ENCODE data around the gene PRSS36.
A peak's percentile ranks its signal among the peaks of the same experiment; 100 is the strongest.

Gene PRSS36

DNA sequence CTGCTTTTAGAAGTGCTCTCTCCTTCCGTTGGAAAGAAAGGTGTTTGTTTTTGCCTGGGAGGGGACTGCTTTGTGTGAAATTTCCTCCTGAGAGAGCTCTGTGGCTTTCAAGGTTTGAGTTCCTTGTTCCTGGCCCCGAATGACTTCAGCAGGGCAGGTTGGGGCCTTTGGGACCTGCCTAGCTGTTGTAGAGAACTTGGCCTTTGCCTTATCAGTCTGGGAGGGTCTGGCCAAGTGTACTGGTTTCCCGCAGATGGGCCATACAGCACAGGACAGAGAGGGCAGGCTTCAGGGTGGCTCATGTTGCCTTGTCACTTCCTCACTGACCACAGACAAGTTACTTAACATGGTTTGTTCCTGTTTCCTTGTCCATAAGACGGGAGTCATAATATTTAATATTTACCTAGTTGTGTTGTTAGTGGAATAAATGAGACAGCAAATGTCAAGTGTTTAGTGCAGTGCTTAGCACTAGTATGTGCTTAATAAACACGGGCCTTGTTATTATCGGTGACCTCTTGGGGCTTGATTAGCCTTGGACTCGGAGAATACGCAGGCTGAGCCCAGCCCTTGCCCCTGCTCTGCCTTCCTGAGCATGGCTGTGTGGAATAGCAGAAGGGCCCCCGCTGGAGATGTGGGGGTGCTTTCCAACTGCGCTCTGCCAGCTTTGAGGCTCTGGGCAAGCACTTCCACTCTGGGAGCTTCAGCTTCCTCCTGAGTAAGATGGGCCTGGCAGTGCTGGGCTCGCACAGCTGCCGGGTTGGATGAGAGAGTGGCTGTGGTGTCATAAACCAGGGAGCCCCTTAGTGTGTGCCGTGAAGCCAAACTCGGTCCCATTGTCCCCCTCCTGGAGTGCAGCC is 20.9 kb downstream of the PRSS36 start:
- no peak overlapping the region for H3K4me3 ChIP-seq (ENCODE audit: low read depth, low read length)

DNA sequence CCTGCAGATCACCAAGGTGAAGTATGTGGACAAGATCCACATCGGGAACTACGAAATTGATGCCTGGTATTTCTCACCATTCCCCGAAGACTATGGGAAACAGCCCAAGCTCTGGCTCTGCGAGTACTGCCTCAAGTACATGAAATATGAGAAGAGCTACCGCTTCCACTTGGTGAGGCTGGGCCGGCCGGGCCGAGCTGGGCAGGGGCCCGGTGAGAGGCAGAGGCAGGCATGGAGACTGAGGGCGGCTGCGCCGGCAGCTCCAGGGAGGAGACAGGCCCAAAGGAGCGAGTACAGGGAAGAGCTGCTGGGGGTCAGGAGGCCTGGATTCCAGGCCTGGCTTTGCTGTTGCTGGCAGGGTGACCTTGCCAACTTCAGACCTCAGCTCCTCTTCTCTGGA is 22.7 kb downstream of the PRSS36 start:
- H3K4me3 ChIP-seq (ENCODE audit: low read depth, low read length) = no peak overlapping the region

DNA sequence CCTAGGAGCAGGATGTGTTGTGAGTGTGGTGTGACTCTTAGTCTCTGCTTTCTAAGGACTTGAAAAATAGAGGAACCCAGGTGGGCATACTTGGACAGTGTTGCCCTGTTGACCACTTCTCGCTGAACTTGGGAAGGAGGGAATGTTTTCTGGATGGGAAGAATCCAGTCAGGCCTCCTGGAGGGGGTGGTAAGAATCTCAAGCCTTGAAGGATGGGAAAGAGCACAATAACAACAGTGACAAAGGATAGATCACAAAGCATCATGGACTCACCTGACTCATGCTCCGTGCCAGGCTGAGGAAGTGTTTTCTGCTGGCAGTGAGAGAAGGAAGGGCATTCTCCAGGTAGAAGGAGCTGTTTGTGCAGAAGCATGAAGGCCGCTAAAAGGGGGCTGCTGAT is 24.0 kb downstream of the PRSS36 start:
- no peak overlapping the region for H3K4me3 ChIP-seq (ENCODE audit: low read depth, low read length)

DNA sequence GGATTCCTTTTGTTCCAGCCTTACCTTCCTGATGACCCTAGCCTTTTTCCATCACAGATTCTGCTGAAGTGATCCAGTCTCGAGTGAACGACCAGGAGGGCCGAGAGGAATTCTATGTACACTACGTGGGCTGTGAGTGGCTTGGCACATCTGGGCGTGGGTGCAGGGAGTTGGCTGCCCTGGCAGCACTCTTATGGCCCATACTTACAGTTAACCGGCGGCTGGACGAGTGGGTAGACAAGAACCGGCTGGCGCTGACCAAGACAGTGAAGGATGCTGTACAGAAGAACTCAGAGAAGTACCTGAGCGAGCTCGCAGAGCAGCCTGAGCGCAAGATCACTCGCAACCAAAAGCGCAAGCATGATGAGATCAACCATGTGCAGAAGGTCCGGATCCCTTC is 29.7 kb downstream of the PRSS36 start:
- H3K4me3 ChIP-seq (ENCODE audit: low read depth, low read length) = no peak overlapping the region

DNA sequence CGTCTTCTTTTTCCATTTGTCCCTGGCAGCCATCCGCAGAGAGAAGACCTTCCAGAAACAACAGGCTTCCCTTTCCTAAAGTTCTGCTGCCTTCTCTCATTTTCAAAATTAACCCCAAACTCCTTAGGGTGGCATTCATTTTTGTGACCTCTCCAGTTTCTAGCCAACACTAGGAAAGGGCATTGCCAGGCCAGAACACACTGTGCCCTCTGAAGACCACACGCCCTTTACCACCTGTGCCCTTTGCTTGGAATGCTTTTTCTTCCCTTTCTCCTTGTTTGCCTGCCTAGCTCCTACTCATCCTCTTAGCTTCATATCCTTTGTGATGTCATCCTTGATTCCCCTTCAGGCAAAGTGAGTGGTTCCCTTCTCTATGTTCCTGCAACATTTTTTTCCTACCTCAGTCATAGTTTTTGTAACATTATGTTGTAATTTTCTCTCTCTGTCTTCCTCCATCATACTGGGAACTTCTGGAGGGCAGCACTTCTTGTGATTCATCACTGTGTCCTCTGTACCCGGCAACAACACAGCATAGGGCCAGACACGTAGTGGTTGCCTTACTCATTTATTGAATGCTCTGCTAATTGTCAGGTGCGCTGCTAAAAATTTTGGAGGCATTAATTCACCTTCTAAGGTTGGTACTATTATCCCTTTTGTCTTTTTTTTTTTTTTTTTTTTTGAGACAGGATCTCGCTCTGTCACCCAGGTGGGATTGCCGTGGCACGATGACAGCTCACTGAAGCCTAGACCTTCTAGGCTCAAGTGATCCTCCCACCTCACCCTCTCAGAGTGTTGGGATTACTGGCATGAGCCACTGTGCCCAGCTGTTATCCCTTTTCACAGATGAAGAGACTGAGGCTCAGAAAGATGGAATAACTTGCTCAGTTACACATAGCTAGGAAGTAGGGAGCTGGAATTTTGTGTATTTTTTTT is 31.4 kb downstream of the PRSS36 start:
- peak overlapping the region; percentile 52 for H3K4me3 ChIP-seq (ENCODE audit: low read depth, low read length)

DNA sequence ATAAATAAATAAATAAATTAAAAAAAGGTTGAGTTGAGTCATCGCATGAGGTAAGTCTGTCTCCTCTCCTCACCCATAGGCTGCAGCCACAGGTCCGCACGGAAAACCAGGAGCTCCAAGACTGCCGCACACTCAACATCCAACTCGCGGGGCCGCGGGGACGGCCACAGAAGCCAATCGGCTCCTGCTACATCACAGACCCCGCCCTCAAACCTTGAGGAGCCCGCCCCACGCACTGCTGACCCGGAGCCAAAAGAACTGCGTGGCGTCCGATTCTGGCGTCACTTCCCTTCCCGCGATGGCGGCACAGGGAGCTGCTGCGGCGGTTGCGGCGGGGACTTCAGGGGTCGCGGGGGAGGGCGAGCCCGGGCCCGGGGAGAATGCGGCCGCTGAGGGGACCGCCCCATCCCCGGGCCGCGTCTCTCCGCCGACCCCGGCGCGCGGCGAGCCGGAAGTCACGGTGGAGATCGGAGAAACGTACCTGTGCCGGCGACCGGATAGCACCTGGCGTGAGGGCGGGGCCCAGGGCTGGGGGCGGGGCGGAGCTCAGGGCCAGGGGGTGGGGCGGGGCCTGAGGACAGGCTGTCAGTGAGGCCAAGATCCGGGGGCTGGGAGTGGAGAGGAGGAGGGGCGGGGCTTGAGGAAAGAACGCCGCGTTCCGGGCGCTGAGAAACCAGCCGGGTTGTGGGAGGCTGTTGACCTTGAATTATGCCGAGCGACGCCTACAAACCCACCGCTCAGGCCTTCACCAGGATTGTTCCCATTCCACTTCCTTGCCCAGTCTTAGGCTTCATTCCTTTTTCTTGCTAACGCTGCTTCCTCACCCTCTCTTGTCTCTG is 32.3 kb downstream of the PRSS36 start, which contains the start of gene KAT8:
Gene KAT8 (plus strand): TSS at position 281 of the 839 bp plus-strand sequence. CDS start 18 bp downstream, at position 299.
- peak within 1 kb of the TSS; percentile 53 for H3K4me3 ChIP-seq (ENCODE audit: low read depth, low read length)

DNA sequence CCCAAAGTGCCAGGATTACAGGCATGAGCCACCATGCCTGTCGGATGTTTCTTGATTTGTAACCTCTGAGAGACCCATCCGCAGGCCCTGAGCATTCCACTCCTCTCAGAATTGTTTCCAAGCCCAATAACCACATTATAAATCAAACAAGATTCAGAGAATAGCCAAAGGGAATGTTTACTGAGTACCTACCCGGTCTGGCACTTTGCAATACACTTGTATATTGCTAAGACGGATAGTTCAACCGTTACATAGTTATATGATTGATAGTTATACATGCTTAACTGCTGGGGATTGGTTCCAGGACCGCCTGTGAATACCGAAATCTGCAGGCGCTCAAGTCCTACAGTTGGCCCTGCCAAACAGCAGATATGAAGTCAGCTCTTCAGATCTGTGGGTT is 35.4 kb downstream of the PRSS36 start:
- H3K4me3 ChIP-seq (ENCODE audit: low read depth, low read length) = no peak overlapping the region

DNA sequence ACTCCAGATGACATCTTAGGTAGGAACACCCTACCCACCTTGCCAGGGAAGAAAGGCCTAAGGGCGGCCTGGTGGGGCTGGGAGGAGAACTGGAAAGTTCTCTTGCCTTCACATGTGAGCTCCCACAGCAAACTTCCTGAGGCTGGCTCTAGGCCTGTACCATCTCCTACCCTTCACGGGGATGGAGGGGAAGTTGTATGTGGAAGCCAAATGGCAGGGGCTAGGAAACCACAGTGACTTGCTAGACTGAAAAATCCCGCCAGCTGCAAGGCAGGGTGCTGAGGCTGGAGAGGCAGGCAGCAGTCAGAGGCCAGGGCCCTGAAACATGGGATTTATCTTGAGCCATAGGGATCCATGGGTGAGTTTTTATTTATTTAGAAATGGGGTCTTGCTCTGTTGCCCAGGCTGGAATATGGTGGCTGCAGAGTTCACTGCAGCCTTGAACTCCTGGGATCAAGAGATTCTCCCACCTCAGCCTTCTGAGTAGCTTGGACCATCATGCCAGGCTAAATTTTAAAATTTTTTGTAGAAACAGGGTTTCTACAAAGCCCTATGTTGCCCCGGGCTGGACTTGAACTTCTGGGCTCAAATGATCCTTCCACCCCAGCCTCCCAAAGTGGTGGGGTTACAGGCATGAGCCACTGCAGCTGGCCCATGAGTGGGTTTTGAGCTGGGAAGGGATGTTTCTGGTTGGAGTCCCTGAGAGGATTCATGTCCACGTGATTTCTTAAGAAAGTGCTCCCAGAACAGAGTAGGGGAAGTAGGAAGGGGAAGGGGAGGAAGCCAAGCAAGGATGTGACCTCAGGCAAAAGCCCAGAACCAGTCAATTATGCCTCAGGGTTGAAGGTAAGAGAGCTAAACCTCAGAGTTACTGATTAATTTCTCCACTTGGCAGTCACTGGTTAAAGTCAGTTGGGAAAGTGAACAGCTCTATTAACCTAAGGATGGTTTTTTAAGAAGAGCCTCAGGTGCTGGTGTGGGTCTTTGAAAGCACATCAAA is 36.4 kb downstream of the PRSS36 start:
- H3K4me3 ChIP-seq (ENCODE audit: low read depth, low read length) = no peak overlapping the region

DNA sequence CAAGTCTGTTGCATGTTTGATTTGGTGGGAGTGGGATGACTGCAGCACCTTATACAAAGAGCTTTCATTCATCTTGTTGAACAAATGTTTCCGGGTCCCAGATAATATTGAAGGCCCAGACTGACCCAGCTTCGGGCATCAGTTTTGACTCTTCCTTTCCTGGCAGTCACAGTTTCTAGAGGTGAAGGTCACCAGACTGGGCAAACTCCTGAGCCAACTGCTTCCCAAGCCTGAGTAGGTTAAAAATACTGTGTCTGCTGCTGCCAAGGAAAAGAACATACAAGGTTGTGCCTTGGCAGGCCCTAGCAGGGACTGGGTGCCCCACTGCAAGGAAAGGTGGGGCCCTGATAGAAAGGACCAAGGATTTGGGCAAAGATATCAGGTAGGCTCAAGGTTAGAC is 37.2 kb downstream of the PRSS36 start:
- H3K4me3 ChIP-seq (ENCODE audit: low read depth, low read length) = no peak overlapping the region

DNA sequence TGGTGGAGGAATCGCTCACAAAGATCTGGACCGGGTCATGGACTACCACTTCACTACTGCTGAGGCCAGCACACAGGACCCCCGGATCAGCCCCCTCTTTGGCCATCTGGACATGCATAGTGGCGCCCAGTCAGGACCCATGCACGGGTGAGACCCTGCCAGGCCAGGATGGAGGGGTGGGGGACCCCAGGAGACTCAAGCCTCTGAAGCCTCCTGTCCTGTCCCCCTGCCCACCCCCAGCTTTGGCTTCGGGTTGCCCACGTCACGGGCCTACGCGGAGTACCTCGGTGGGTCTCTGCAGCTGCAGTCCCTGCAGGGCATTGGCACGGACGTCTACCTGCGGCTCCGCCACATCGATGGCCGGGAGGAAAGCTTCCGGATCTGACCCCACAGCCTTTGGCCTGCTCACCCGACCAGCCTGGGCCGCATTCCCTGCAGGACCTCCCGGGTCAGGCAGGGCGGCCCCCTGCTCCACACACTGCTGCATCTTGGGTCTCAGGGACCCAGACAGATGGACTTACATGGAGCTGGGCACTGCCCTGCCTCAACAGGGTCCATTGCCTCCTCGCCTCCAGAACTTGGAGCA is 37.9 kb downstream of the PRSS36 start:
- H3K4me3 ChIP-seq (ENCODE audit: low read depth, low read length) = no peak overlapping the region

DNA sequence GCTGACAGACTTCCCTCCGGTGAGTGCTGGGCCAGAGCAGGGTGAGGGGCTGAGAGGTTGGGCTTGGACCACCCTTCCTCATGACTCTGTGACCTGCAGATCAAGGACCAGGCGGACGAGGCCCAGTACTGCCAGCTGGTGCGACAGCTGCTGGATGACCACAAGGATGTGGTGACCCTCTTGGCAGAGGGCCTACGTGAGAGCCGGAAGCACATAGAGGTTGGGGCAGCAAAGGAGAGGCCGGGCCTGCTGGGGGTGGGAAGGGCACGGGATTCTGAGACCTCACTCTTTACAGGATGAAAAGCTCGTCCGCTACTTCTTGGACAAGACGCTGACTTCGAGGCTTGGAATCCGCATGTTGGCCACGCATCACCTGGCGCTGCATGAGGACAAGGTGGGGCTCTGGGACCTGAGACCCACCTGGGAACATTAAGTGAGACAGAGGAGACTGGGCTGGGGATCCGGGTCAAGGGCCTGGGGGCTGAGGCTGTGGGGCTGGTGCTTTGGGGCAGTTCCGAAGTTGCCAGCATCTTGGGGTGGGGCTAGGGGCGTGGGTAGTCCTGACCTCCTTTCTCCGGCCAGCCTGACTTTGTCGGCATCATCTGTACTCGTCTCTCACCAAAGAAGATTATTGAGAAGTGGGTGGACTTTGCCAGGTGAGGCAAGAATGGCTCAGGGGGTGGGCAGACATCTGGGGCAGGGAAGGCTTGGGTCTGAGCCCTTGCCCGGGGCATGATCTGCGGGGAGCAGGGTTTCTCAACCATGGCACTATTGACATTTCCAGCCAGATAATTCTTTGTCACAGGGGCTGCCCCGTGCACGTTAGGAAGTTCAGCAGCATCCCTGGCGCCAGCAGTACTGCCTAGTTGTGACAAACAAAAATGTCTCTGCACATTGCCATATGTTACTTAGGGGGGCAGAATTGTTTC is 39.5 kb downstream of the PRSS36 start:
- H3K4me3 ChIP-seq (ENCODE audit: low read depth, low read length) = no peak overlapping the region

DNA sequence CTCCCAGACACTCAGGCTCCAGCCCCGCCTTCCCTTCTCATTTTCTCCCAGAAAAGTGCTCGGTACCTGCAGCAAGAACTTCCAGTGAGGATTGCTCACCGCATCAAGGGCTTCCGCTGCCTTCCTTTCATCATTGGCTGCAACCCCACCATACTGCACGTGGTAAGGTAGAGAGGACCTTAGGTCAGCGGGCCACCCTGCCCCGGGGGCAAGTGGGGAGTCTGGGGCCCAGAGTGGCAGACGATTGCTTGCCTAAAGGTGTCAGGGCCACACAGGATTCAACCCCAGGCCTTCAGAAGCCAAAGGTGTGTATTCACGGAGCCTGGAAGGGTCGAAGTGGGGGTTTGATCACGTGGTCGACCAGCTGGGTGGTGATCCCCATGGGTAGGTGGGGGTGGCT is 40.2 kb downstream of the PRSS36 start:
- no peak overlapping the region for H3K4me3 ChIP-seq (ENCODE audit: low read depth, low read length)

DNA sequence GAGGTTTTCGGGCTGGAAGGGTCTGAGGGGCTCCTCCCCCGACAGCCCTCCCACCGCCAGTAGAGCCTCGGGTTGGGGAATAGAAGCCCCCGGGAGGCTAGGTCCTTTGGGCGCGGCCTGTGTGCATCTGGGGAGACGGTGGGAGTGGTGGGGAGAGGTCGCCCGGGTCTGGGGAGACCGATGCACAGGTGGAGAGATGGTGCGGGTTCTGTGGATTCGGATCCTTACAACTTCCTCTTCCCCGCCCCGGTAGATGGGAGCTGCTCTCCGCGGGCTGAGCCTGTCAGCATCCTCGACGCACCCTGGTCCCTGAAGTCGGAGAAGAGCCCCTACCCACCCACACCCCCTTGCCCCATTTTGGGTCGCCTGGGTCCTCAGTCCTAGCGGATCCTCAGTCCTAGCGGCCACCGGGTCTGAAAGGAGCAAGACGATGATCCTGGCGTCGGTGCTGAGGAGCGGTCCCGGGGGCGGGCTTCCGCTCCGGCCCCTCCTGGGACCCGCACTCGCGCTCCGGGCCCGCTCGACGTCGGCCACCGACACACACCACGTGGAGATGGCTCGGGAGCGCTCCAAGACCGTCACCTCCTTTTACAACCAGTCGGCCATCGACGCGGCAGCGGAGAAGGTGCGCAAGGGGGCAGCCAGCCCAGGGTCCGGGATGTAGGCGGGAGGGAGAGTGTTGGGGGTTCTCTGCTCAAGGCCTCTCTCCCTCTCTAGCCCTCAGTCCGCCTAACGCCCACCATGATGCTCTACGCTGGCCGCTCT is 40.9 kb downstream of the PRSS36 start:
- H3K4me3 ChIP-seq (ENCODE audit: low read depth, low read length) = peak overlapping the region; percentile 78

DNA sequence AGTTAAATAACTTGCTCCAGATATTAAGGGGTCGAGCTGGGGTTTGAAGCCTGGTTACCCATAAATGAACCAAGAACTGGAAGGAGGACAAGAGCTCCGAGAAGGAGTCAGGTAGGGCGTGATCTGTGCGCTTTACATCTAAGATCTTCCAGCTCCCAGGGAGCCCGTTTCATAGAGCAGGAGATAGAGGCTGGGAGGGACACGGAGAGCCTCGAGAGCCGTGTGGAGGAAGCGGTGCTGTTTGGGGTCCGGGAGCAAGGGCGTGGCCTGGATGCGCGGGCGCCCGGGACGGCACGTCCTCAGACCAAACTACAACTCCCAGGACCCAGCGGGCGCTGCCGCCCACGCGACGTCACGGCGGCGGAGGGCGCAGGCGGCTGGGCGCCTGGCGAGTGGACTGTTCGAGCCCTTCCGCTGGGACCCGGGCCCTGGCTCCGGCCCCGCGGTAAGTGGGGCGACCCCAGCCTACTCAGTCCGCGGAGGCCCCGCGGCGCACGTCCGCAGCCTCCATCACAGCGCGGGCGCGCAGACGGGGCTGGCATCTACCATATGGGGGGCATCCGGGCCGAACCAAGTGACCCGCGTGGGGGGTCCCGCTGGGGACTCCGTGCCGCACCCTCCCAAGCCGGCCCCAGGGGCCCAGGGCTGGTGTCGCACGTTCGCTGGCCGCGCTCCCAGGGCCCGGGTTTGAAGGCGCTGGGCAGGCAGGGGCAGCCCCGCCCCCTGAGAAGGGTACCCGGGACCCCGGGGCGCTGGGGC is 41.7 kb downstream of the PRSS36 start, which contains the start of gene BCKDK:
Gene BCKDK (plus strand): TSS at position 352 of the 759 bp plus-strand sequence. CDS start 838 bp downstream, outside the sequence.
- H3K4me3 ChIP-seq (ENCODE audit: low read depth, low read length) = peak within 1 kb of the TSS; percentile 78

DNA sequence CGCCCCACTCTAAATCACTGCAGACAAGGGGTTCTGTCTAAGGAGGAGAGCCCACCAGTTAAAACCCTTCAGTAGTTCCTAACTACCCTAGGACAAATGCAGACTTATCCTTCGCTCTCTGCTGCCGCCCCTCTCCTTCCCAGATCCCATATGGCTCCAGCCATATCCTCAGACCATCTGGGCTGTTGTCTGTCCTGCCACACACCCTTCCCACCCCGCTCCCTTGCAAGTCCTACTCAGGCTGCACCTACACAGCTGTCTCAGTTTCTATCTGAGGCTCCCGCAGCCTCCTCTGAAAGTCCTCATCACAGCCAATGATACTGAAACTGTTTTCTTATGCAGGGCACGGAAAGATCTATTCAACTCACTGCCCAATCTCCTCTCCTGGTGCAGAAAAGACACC is 42.4 kb downstream of the PRSS36 start:
- H3K4me3 ChIP-seq (ENCODE audit: low read depth, low read length) = no peak overlapping the region

Measured in iPS-11a (cell line).